Cardiac muscle cell (in vitro differentiated cells and primary cell): ENCODE measurements around the gene LIPC. TPM values are rescaled to one million over a fixed set of nuclear protein-coding genes. Genes with fewer than 3 reads are reported as not detected.

ENCODE experiments used
- DNase-seq, 2 donors: peaks; one replicate each; pipeline versions ENCODE4 v3.0.0 to v3.0.0-alpha.2; 2010 to 2017; ENCODE audit warnings: low read depth in 1 of 2, low spot score in 1 of 2
- H3K27ac ChIP-seq: fragments of 200-600 bp; sonication (generic); 2 replicates; pipeline ENCODE4 v1.5.1; 2016
- H3K27me3 ChIP-seq: fragments of 200-600 bp; sonication (generic); 2 replicates; pipeline ENCODE4 v1.6.0; 2016; ENCODE audit warnings: control low read depth
- H3K36me3 ChIP-seq: fragments of 200-600 bp; sonication (generic); 2 replicates; pipeline ENCODE4 v1.5.1; 2016; ENCODE audit warnings: control low read depth
- H3K4me1 ChIP-seq: fragments of 200-600 bp; sonication (generic); 2 replicates; pipeline ENCODE4 v1.8.1; 2017; ENCODE audit warnings: low read depth, mild to moderate bottlenecking, mixed run types
- H3K4me3 ChIP-seq: fragments of 200-600 bp; sonication (generic); 2 replicates; pipeline ENCODE4 v1.5.1; 2016; ENCODE audit warnings: mild to moderate bottlenecking
- H3K9me3 ChIP-seq: fragments of 200-600 bp; sonication (generic); 2 replicates; pipeline ENCODE4 v1.5.1; 2017; ENCODE audit warnings: low read depth, mild to moderate bottlenecking, control low read depth
- CTCF ChIP-seq: IDR thresholded peaks from 2 replicates; pipeline ENCODE4 v1.5.1; 2012; ENCODE audit warnings: low read depth, mild to moderate bottlenecking, low read length
- polyA plus RNA-seq: library from polyadenylated mRNA; unstranded; fragments of >200 nt; fragmentation: Nextera tagmentation; extraction: Ambion mirVana; gene quantifications from 2 replicates; pipeline ENCODE4 v1.2.1, GENCODE V29; 2016
- total RNA-seq: library from RNA; depleted of rRNA; stranded (reverse); fragments of >200 nt; gene quantifications from 2 replicates; pipeline ENCODE4 v1.2.3, GENCODE V29; 2016

The LIPC gene
- total and polyA plus RNA-seq, 2 experiments from 2014 or later = not detected

- Histone ChIP-seq H3K27me3 (no peaks in the 10 kb centered on the region), H3K36me3 (no peaks in the 10 kb centered on the region), H3K4me1 (peaks cover under 1% of the 10 kb centered on the region), H3K9me3 (no peaks in the 10 kb centered on the region), H3K4me3 (no peak overlapping the region), H3K27ac (no peak overlapping the region)
- TF ChIP-seq CTCF = no peak
- DNase-seq = no peak
Observed at GRCh38 chr15:58478035-58478434, 46.2 kb downstream of the LIPC start.

GRCh38 chr15:58478579-58478978 is 46.8 kb downstream of the LIPC start:
- DNase-seq = no peak
- Histone ChIP-seq H3K9me3 (no peaks in the 10 kb centered on the region), H3K36me3 (no peaks in the 10 kb centered on the region), H3K4me3 (no peak overlapping the region), H3K4me1 (peaks cover 4% of the 10 kb centered on the region), H3K27me3 (no peaks in the 10 kb centered on the region), H3K27ac (no peak overlapping the region)
- no peak for TF ChIP-seq CTCF

GRCh38 chr15:58479941-58480340 is 48.1 kb downstream of the LIPC start:
- TF ChIP-seq CTCF = no peak
- DNase-seq = no peak

GRCh38 chr15:58483376-58483775 is 51.6 kb downstream of the LIPC start:
- Histone ChIP-seq H3K9me3 (no peaks in the 10 kb centered on the region), H3K27ac (no peak overlapping the region), H3K4me1 (peaks cover 8% of the 10 kb centered on the region), H3K4me3 (no peak overlapping the region), H3K27me3 (no peaks in the 10 kb centered on the region), H3K36me3 (no peaks in the 10 kb centered on the region)
- TF ChIP-seq CTCF = no peak
- DNase-seq = no peak

More at GRCh38 chr15:58479941-58480340, 48.1 kb downstream of the LIPC start:
- no peak overlapping the region for H3K4me3 ChIP-seq
- no peaks in the 10 kb centered on the region for H3K36me3 ChIP-seq
- no peak overlapping the region for H3K27ac ChIP-seq
- no peaks in the 10 kb centered on the region for H3K27me3 ChIP-seq
- peaks cover 8% of the 10 kb centered on the region for H3K4me1 ChIP-seq
- H3K9me3 ChIP-seq = no peaks in the 10 kb centered on the region

- no peak for TF ChIP-seq CTCF
- Histone ChIP-seq H3K36me3 (no peaks in the 10 kb centered on the region), H3K27me3 (no peaks in the 10 kb centered on the region), H3K4me1 (peaks cover 8% of the 10 kb centered on the region), H3K27ac (no peak overlapping the region), H3K9me3 (no peaks in the 10 kb centered on the region), H3K4me3 (no peak overlapping the region)
- DNase-seq = no peak
Observed at GRCh38 chr15:58484791-58485600, 53.2 kb downstream of the LIPC start.
